Common myeloid progenitor, CD34-positive (primary cell): ENCODE data around the gene TJP2.
"Not testable (repeated sequence)": the region's sequence is repeated elsewhere in the genome, so short reads cannot be mapped to it uniquely, and the experiment has no call there.

ENCODE experiments used
- CTCF ChIA-PET: fragments of 350-600 bp; sonication (Branson Sonifier 250); formaldehyde crosslinking; loops from one replicate; lab custom pipeline; 2021; ENCODE audit warnings: antibody characterized with exemption; lab: Charles Lee
- POLR2A ChIA-PET: fragments of 350-600 bp; sonication (Branson Sonifier 250); formaldehyde crosslinking; loops from one replicate; lab custom pipeline; 2021; ENCODE audit warnings: antibody characterized with exemption; lab: Charles Lee
- DNase-seq, 3 donors: peaks; one replicate each; pipeline versions ENCODE4 v3.0.0 to v3.0.0-alpha.2; 2013
- H3K27ac ChIP-seq, 2 experiments: 1 replicate in 1 of 2; 2 replicates in 1 of 2; pipeline ENCODE4 v1.7.0; 2013; ENCODE audit warnings: inconsistent platforms in 2 of 2, low read length in 2 of 2, mild to moderate bottlenecking in 2 of 2, low read depth in 1 of 2, moderate library complexity in 1 of 2; ENCODE audit not compliant: severe bottlenecking in 2 of 2, insufficient read depth in 1 of 2, poor library complexity in 1 of 2
- H3K27me3 ChIP-seq, 5 experiments: replicated peaks in 2 of 5; 1 replicate in 3 of 5; 2 replicates in 2 of 5; pipeline versions ENCODE4 v1.6.1 to v1.7.0; 2013; ENCODE audit warnings: low read length in 4 of 5, mild to moderate bottlenecking in 2 of 5, moderate library complexity in 2 of 5, inconsistent platforms in 1 of 5; ENCODE audit not compliant: insufficient read depth in 5 of 5, control insufficient read depth in 4 of 5
- H3K36me3 ChIP-seq, 4 experiments: 1 replicate in 2 of 4; 2 replicates in 2 of 4; pipeline versions ENCODE4 v1.6.1 to v1.7.0; 2013; ENCODE audit warnings: low read length in 3 of 4, control low read depth in 1 of 4, mild to moderate bottlenecking in 1 of 4; ENCODE audit not compliant: control insufficient read depth in 4 of 4, insufficient read depth in 4 of 4
- H3K4me1 ChIP-seq, 4 experiments: 1 replicate in 3 of 4; 2 replicates in 1 of 4; pipeline versions ENCODE4 v1.6.1 to v1.7.1; 2013; ENCODE audit warnings: low read length in 3 of 4, mild to moderate bottlenecking in 3 of 4, control low read depth in 1 of 4, inconsistent platforms in 1 of 4, moderate library complexity in 1 of 4; ENCODE audit not compliant: control insufficient read depth in 4 of 4, insufficient read depth in 4 of 4; ENCODE audit errors: control extremely low read depth in 1 of 4
- H3K4me3 ChIP-seq, 7 experiments: 1 replicate in 4 of 7; 2 replicates in 3 of 7; pipeline versions ENCODE4 v1.5.1 to v1.7.0; 2013; ENCODE audit warnings: mild to moderate bottlenecking in 7 of 7, low read length in 6 of 7, moderate library complexity in 6 of 7, inconsistent platforms in 2 of 7, low read depth in 2 of 7, control low read depth in 1 of 7; ENCODE audit not compliant: insufficient read depth in 4 of 7, control insufficient read depth in 1 of 7; ENCODE audit errors: extremely low read depth in 1 of 7
- H3K9me3 ChIP-seq, 5 experiments: 1 replicate in 4 of 5; 2 replicates in 1 of 5; pipeline versions ENCODE4 v1.6.1 to v1.7.1; 2013; ENCODE audit warnings: low read length in 4 of 5, mild to moderate bottlenecking in 2 of 5, inconsistent platforms in 1 of 5, low read depth in 1 of 5, moderate library complexity in 1 of 5; ENCODE audit not compliant: control insufficient read depth in 4 of 5, insufficient read depth in 2 of 5; ENCODE audit errors: control extremely low read depth in 1 of 5
- WGBS: methylation state at CpG from one replicate; pipeline ENCODE4 v1.1.5; 2013; ENCODE audit not compliant: insufficient coverage; 5-methylcytosine and 5-hydroxymethylcytosine counted together

Gene TJP2

GRCh38 chr9:69158471-69158870, 15.6 kb upstream of the TJP2 start:
- Histone ChIP-seq H3K9me3 (no peaks in the 10 kb centered on the region), H3K27me3 (no peaks in the 10 kb centered on the region), H3K4me3 (no peak overlapping the region), H3K36me3 (peaks cover 0 to 4% (median 1%) of the 10 kb centered on the region in 4 experiments), H3K4me1 (no peaks in the 10 kb centered on the region), H3K27ac (no peak overlapping the region)
- 50% methylated on average over 2 of the region's 3 CpGs for WGBS
- DNase-seq, result peak in 1 of 3 donors; percentile 18
- ChIA-PET CTCF (interaction anchor here (0.6 to 3.7 kb wide), 19 partner anchors 8 to 106 kb away, joined by 3 to 23 read pairs (median 4); partner anchors contain the start of gene TJP2), POLR2A (no interaction called here)

DNA sequence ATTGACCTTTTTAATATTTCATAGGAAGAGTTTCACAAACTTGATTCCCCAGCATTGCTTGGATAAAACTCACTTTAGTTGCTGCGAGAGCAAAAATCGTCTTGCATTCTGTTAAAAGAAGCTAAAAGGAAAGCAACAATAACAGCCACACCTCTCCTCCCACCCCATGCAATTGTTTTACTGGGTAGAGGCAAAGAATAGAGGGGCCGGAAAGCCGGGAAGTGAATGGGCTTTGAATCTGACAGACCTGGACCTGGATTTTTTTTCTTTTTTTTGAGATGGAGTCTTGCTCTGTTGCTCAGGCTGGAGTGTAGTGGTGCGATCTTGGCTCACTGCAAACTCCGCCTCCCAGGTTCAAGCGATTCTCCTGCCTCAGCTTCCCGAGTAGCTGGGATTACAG, 9.5 kb upstream of the TJP2 start:
- CTCF ChIA-PET, result interaction anchor here (1.1 to 1.4 kb wide), 2 partner anchors 22 to 42 kb away, joined by 3 to 4 read pairs; no protein-coding TSS in a partner anchor
- DNase-seq, POLR2A ChIA-PET, H3K4me3 ChIP-seq, H3K27me3 ChIP-seq, H3K27ac ChIP-seq, H3K36me3 ChIP-seq, H3K9me3 ChIP-seq: not testable (repeated sequence)
- peaks cover 0 to 12% (median 6%) of the 10 kb centered on the region in 4 experiments for H3K4me1 ChIP-seq
- 92% methylated on average over 6 of the region's 8 CpGs for WGBS

- no peak for DNase-seq
- Histone ChIP-seq H3K4me3 (no peak overlapping the region), H3K27me3 (no peaks in the 10 kb centered on the region), H3K4me1 (peaks cover 0 to 14% (median 6%) of the 10 kb centered on the region in 4 experiments), H3K36me3 (peaks cover 0 to 4% (median 0%) of the 10 kb centered on the region in 4 experiments), H3K27ac (no peak overlapping the region), H3K9me3 (no peaks in the 10 kb centered on the region)
- ChIA-PET POLR2A (no interaction called here), CTCF (interaction anchor here (0.6 to 1.4 kb wide), 3 partner anchors 26 to 110 kb away, joined by 3 to 4 read pairs (median 4); no protein-coding TSS in a partner anchor)
- 97% methylated on average over 6 of the region's 6 CpGs for WGBS
Measured at GRCh38 chr9:69165581-69165980, 8.5 kb upstream of the TJP2 start.

DNA sequence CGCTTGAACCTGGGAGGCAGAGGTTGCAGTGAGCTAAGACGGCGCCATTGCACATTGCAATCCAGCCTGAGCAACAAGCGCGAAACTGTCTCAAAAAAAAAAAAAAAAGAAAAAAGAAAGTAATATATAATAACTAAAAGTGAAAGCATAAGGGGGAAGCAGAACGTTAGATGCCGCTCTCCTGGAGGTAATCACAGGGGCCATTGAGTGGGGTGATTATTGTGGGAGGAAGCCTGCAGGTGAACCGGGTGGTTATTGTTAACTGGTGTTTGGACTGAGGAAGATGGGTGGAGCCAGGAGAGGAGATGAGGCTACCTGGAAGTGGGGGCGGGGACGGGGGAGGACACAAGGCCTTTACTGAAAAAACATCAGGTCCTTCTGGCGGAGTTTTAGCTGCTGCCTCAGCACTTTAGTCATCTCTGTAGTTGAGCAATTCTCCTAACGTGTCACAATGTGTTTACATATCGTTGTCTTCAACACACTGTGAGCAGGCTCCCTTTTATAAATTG, 5.3 kb upstream of the TJP2 start:
- H3K9me3 ChIP-seq, result no peaks in the 10 kb centered on the region
- H3K4me3 ChIP-seq, result peak overlapping the region in 6 of 7 experiments; percentile 14 to 85 (median 63)
- POLR2A ChIA-PET, result interaction anchor here (1.0 kb wide), 1 partner anchor 12 kb away, joined by 3 read pairs; no protein-coding TSS in a partner anchor
- WGBS, result 3% methylated on average over 8 of the region's 13 CpGs
- CTCF ChIA-PET, result interaction anchor here (0.6 to 3.6 kb wide), 11 partner anchors 9 to 47 kb away, joined by 3 to 15 read pairs (median 6); no protein-coding TSS in a partner anchor
- no peaks in the 10 kb centered on the region for H3K27me3 ChIP-seq
- peak overlapping the region in 1 of 2 experiments; percentile 78 for H3K27ac ChIP-seq
- peaks cover 0 to 33% (median 19%) of the 10 kb centered on the region in 4 experiments for H3K4me1 ChIP-seq
- DNase-seq, result peak; percentile 55 to 80 (median 74)
- H3K36me3 ChIP-seq, result no peaks in the 10 kb centered on the region

- Histone ChIP-seq H3K27me3 (no peaks in the 10 kb centered on the region), H3K36me3 (no peaks in the 10 kb centered on the region), H3K27ac (no peak overlapping the region), H3K9me3 (no peaks in the 10 kb centered on the region), H3K4me3 (no peak overlapping the region), H3K4me1 (peaks cover under 1 to 46% (median 32%) of the 10 kb centered on the region in 4 experiments)
- WGBS, result 100% methylated on average over 1 of the region's 1 CpG
- ChIA-PET CTCF (interaction anchor here (2.0 to 3.6 kb wide), 3 partner anchors 11 to 25 kb away, joined by 6 to 15 read pairs (median 7); no protein-coding TSS in a partner anchor), POLR2A (no interaction called here)
- DNase-seq, result peak in 1 of 3 donors; percentile 18
Measured at GRCh38 chr9:69170231-69170630, 3.8 kb upstream of the TJP2 start.

GRCh38 chr9:69171049-69171448, 3.0 kb upstream of the TJP2 start:
- ChIA-PET CTCF (interaction anchor here (3.6 kb wide), 1 partner anchor 10 kb away, joined by 15 read pairs; no protein-coding TSS in a partner anchor), POLR2A (no interaction called here)
- Histone ChIP-seq H3K27ac (no peak overlapping the region), H3K4me3 (peak overlapping the region in 1 of 7 experiments; percentile 6), H3K4me1 (peaks cover 2 to 55% (median 38%) of the 10 kb centered on the region in 4 experiments), H3K9me3 (no peaks in the 10 kb centered on the region), H3K27me3 (no peaks in the 10 kb centered on the region), H3K36me3 (no peaks in the 10 kb centered on the region)
- DNase-seq, result peak in 2 of 3 donors; percentile 60 to 68
- 4% methylated on average over 7 of the region's 7 CpGs for WGBS

DNA sequence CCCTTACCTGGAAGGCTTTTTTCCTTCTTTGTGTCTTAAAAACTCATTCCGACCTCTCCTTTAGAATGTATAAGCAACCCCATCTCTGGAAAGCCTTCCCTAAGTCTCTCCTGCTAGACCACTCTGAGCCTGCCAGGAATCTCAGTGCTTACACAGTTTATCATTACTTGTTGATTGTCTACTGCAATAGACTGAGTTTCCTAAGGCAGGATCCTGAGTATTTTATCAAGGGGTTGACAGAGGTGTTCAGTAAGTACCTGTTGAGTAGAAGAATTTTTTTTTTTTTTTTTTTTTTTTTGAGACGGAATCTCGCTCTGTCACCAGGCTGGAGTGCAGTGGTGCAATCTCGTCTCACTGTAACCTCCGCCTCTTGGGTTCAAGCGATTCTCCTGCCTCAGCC, 2.6 kb upstream of the TJP2 start:
- DNase-seq, result no peak
- CTCF ChIA-PET, result interaction anchor here (1.0 kb wide), 1 partner anchor 22 kb away, joined by 3 read pairs; no protein-coding TSS in a partner anchor
- Histone ChIP-seq H3K27ac (no peak overlapping the region), H3K9me3 (no peaks in the 10 kb centered on the region), H3K4me1 (peaks cover 2 to 55% (median 38%) of the 10 kb centered on the region in 4 experiments), H3K4me3 (no peak overlapping the region), H3K36me3 (no peaks in the 10 kb centered on the region), H3K27me3 (no peaks in the 10 kb centered on the region)
- 100% methylated on average over 2 of the region's 6 CpGs for WGBS
- POLR2A ChIA-PET, result no interaction called here
